Activated naive CD4-positive, alpha-beta T cell treated with anti-CD3 and anti-CD28 coated beads, Interleukin-2, amount 10 ng/mL, durations not matched to agents 7 days and 5 days (primary cell): ENCODE results near the gene FGGY.
"Not testable (repeated sequence)": the region's sequence is repeated elsewhere in the genome, so short reads cannot be mapped to it uniquely, and the experiment has no call there.

ENCODE experiments used
- CTCF ChIA-PET: fragments of 350-600 bp; sonication (Branson Sonifier 250); formaldehyde crosslinking; loops from one replicate; lab custom pipeline; 2021; ENCODE audit warnings: antibody characterized with exemption; lab: Charles Lee
- DNase-seq: peaks from one replicate; pipeline ENCODE4 v3.0.0-alpha.2; 2020
- H3K27ac Mint-ChIP-seq: one replicate; pipeline ENCODE4 v1.8.0; 2021; ENCODE audit warnings: mild to moderate bottlenecking, moderate library complexity, mixed read lengths
- H3K27me3 Mint-ChIP-seq: one replicate; pipeline ENCODE4 v1.8.0; 2021; ENCODE audit warnings: mild to moderate bottlenecking, mixed read lengths
- H3K36me3 Mint-ChIP-seq: one replicate; pipeline ENCODE4 v1.8.0; 2021; ENCODE audit warnings: mixed read lengths
- H3K4me1 Mint-ChIP-seq: one replicate; pipeline ENCODE4 v1.8.0; 2021; ENCODE audit warnings: mixed read lengths
- H3K4me3 Mint-ChIP-seq: one replicate; pipeline ENCODE4 v1.8.0; 2021; ENCODE audit warnings: mild to moderate bottlenecking, moderate library complexity, mixed read lengths
- H3K9me3 Mint-ChIP-seq: one replicate; pipeline ENCODE4 v1.8.0; 2021; ENCODE audit warnings: mixed read lengths

FGGY gene

DNA sequence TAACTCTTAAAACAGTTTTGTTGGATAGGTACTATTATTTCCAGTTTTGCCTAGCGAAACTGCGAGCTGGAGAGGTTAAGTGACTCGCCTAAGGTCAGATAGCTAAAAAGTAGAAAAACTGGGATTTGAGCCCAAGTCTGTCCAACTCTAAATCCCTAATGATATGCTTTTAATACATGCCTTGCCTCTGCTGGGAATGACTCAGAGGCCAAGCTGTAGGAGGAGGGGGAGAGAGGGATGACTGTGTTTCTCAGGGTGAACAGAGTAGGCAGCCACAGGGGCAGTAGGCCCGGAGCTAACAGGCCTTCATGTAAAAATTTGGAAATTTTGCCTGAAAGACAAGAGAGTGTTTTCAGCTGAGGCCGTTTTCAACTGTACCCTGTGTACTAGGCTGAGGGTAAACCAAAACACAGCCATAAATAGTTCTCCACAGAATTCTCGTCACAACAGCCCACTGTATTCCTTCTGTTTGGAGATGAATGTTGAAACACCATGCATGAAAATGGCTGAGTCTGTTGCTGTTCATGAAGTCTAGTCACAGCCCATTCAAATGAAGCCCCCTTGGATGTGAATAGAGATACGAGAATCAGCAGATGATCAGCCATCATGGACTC lies 410.4 kb downstream of the FGGY start:
- Mint-ChIP-seq H3K27me3 (peaks cover 3% of the 10 kb centered on the region), H3K27ac (no peak overlapping the region), H3K36me3 (no peaks in the 10 kb centered on the region), H3K4me3 (no peak overlapping the region), H3K9me3 (peaks cover 2% of the 10 kb centered on the region), H3K4me1 (no peaks in the 10 kb centered on the region)
- no peak for DNase-seq
- CTCF ChIA-PET: interaction anchor here (0.9 kb wide), 1 partner anchor 59 kb away, joined by 4 read pairs; no protein-coding TSS in a partner anchor

DNA sequence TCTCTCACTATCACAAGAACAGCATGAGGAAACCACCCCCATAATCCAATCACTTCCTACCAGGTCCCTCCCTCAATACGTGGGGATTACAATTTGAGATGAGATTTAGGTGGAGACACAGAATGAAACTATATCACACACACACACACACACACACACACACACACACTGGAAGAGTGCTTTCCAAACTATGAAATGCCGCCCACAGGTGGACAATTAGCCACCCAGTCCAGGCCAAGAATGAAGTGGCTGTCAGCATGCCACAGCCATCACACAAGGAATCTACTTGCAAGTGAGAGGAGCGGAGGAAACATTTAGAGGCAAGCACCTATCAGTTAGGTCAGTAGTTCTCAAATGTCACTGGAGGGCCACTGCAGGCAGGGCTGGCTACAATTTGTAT lies 412.4 kb downstream of the FGGY start:
- Mint-ChIP-seq H3K36me3 (no peaks in the 10 kb centered on the region), H3K4me3 (no peak overlapping the region)

DNA sequence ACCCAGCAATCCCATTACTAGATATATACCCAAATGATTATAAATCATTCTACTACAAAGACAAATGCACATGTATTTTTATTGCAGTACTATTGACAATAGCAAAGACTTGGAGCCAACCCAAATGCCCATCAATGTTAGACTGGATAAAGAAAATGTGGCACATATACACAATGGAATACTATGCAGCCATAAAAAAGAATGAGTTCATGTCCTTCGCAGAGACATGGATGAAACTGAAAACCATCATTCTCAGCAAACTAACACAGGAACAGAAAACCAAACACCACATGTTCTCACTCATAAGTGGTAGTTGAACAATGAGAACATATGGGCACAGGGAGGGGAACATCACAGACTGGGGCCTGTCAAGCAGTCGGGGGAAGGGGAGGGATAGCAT lies 414.0 kb downstream of the FGGY start:
- not testable (repeated sequence) for H3K27me3 Mint-ChIP-seq, H3K4me3 Mint-ChIP-seq

More for the DNA sequence above, 412.4 kb downstream of the FGGY start:
- peaks cover 3% of the 10 kb centered on the region for H3K27me3 Mint-ChIP-seq
- CTCF ChIA-PET: no interaction called here
- H3K4me1 Mint-ChIP-seq: no peaks in the 10 kb centered on the region
- no peak for DNase-seq
- no peak overlapping the region for H3K27ac Mint-ChIP-seq
- peaks cover 2% of the 10 kb centered on the region for H3K9me3 Mint-ChIP-seq

DNA sequence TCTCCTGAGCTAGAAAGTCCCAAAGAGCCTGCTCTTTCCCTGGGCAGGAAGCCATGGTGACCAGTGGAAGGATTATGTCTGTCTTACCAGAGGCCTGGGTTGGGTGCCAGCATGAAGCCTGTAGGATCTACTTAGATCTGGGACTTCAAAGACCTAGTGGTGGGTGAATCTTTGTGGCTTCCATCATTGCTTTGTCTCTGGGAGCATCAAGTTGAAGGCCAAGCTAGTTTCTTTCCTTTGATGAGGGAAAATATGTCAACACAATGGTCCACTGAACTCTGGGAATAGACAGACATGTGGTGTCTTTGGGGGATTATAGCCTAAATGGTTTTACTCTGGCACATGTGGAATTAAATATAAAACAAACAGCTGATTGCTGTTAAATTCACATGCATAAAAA lies 417.3 kb downstream of the FGGY start:
- Mint-ChIP-seq H3K4me1 (no peaks in the 10 kb centered on the region), H3K27me3 (no peaks in the 10 kb centered on the region), H3K4me3 (no peak overlapping the region), H3K27ac (no peak overlapping the region), H3K36me3 (no peaks in the 10 kb centered on the region), H3K9me3 (peaks cover 2% of the 10 kb centered on the region)
- DNase-seq: no peak
- CTCF ChIA-PET: interaction anchor here (0.9 kb wide), 1 partner anchor 15 kb away, joined by 4 read pairs; no protein-coding TSS in a partner anchor

More for the DNA sequence above, 414.0 kb downstream of the FGGY start:
- H3K9me3 Mint-ChIP-seq, CTCF ChIA-PET, H3K4me1 Mint-ChIP-seq, H3K36me3 Mint-ChIP-seq, DNase-seq, H3K27ac Mint-ChIP-seq: not testable (repeated sequence)

DNA sequence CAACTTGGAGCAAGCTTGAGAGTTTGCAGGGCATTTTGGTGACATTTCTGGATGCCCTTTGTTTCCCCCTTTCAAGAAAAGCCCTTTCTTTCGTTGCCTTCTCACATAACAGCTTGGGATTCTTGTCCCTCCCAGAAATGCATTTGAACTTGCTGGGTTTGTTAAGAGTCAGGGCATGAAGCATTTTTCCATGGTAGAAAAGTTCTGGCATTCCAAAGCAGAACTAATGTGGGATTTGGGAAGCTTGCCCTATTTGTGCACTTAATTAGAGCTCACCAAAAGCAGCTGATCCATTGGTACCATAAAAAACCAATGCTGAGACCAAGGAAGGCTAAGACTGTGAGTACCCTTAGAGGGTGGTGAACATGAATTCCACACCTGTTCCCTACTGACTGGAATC lies 418.1 kb downstream of the FGGY start:
- no peaks in the 10 kb centered on the region for H3K4me1 Mint-ChIP-seq
- CTCF ChIA-PET: no interaction called here
- no peaks in the 10 kb centered on the region for H3K27me3 Mint-ChIP-seq
- no peaks in the 10 kb centered on the region for H3K36me3 Mint-ChIP-seq
- no peak overlapping the region for H3K4me3 Mint-ChIP-seq
- no peak for DNase-seq
- H3K9me3 Mint-ChIP-seq: peaks cover 2% of the 10 kb centered on the region
- no peak overlapping the region for H3K27ac Mint-ChIP-seq

DNA sequence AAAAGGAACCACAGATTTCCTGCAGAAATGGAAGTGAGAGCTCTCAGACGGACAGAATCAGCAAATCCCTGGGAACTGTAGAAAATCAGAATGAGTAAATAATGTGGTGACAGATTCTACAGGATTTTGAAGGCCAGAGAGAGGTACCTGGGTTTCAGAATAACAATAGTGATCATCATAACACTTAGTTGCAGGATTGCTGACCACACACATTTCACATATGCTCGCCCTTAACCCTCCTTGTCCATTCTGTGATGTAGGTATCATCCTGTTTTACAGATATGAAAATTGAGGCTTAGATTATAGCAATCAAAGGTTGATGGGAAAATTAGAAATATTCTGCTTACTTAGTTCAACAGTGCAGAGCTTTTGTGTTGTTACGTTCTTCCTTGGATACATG lies 419.9 kb downstream of the FGGY start:
- H3K9me3 Mint-ChIP-seq: no peaks in the 10 kb centered on the region
- H3K27ac Mint-ChIP-seq: no peak overlapping the region
- no peak overlapping the region for H3K4me3 Mint-ChIP-seq
- no peaks in the 10 kb centered on the region for H3K27me3 Mint-ChIP-seq
- no peaks in the 10 kb centered on the region for H3K4me1 Mint-ChIP-seq
- CTCF ChIA-PET: interaction anchor here (1.1 kb wide), 1 partner anchor 975 kb away, joined by 3 read pairs; no protein-coding TSS in a partner anchor
- no peaks in the 10 kb centered on the region for H3K36me3 Mint-ChIP-seq
- no peak for DNase-seq

DNA sequence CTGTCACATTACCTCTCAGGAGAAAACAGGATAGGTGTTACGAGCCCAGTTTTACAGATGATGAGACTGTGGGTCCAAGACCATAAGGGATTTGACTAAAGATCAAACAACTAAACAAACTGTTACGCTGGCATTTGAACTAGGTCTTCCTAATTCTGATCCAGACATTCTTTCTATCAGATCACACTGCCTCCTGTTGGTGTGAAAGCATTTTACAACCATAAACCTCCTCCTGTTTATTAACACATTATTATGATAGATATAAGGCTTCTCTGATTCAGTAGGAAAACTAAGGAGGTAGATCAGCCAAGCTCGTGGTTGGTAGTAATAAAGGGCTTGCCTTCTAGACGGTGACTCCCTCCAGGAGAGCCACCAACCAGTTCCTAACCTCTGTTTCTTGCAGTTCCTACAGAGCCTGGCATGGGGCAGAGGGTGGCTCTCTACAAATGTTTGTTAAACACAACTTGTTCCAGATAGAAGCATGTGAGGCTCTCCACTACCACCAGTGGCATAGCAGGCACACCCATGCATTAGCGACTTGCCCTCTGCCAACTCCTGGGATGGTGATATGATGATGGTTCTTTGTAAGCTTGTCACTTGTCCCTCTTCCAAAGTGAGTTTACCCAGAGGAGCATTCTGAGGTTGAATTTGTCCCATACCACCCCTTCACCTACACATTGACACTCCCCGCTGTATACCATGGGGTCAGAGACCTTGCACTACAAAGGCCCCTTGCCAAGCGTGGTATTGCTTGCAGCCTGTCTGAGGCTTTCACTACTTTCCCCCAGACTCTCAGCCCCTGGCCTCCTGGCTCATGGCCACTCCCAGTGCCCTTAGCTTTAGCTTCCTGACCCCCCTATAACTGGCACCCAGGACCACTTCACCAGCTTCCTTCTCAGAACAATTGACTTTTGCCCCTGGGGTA lies 421.4 kb downstream of the FGGY start:
- no peaks in the 10 kb centered on the region for H3K27me3 Mint-ChIP-seq
- no peak overlapping the region for H3K27ac Mint-ChIP-seq
- H3K4me1 Mint-ChIP-seq: no peaks in the 10 kb centered on the region
- no peak for DNase-seq
- no peaks in the 10 kb centered on the region for H3K9me3 Mint-ChIP-seq
- H3K36me3 Mint-ChIP-seq: no peaks in the 10 kb centered on the region
- CTCF ChIA-PET: interaction anchor here (0.5 to 1.4 kb wide), 6 partner anchors 12 to 41 kb away, joined by 3 read pairs; no protein-coding TSS in a partner anchor
- H3K4me3 Mint-ChIP-seq: no peak overlapping the region

DNA sequence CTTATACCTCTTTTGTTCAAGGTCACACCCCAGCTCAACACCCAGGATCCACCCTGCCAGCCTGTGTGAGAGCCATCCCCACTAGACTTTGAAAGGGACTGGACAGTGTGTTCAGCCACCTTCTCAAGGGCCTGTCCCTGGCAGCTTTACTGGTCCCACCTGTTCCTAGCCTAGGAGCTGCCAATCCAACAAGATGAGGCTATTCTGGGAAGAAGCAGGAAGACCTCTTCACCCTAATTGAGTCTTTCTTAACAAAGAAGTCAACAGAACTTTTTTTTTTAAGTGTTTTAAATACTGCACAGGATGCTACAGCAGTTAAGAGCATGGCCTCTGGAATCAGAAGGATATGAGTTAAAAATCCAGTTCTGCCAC lies 422.1 kb downstream of the FGGY start:
- no peaks in the 10 kb centered on the region for H3K4me1 Mint-ChIP-seq
- CTCF ChIA-PET: interaction anchor here (0.5 to 1.1 kb wide), 5 partner anchors 13 to 40 kb away, joined by 3 read pairs; no protein-coding TSS in a partner anchor
- no peak overlapping the region for H3K27ac Mint-ChIP-seq
- no peaks in the 10 kb centered on the region for H3K9me3 Mint-ChIP-seq
- H3K4me3 Mint-ChIP-seq: no peak overlapping the region
- no peak for DNase-seq
- H3K27me3 Mint-ChIP-seq: no peaks in the 10 kb centered on the region
- no peaks in the 10 kb centered on the region for H3K36me3 Mint-ChIP-seq

DNA sequence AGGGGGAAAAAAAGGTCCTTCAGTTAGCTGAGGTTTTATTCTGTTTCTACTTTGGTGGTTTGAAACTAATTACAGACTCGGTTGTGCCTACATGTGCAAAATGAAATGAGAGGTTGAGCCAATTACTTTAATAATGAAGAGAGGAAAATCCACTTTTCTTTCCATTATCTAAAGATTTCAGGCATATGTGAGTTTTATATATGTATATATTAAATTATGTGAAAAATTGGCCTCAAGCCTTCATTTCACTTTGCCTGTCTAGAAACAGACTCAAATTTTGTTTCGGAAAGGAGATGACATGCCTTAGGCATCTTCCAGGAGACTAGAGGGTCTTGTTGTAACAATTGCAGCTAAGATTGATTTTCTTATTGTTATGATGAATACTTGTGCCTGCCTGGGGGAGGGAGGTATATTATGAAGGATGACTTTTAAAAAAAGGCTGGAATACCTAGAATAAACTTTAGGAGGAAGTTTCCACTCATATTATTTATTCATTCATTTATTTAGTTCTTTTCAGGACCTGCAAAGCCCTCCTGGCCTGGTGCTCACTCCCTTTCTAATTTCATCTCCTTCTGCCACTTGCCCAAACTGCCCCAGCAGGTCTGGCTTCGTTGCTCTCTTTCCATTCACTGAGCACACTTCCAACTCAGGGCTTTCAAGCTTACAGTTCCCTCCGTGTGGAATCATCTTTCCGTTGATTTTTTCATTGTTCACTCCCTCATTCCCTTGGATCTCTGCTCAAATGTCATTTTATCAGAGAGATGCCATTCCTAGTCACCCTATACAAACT lies 423.6 kb downstream of the FGGY start:
- no peak overlapping the region for H3K4me3 Mint-ChIP-seq
- DNase-seq: no peak
- CTCF ChIA-PET: interaction anchor here (1.3 kb wide), 1 partner anchor 227 kb away, joined by 3 read pairs; no protein-coding TSS in a partner anchor
- no peaks in the 10 kb centered on the region for H3K4me1 Mint-ChIP-seq
- no peaks in the 10 kb centered on the region for H3K27me3 Mint-ChIP-seq
- peaks cover 2% of the 10 kb centered on the region for H3K36me3 Mint-ChIP-seq
- no peaks in the 10 kb centered on the region for H3K9me3 Mint-ChIP-seq
- no peak overlapping the region for H3K27ac Mint-ChIP-seq

DNA sequence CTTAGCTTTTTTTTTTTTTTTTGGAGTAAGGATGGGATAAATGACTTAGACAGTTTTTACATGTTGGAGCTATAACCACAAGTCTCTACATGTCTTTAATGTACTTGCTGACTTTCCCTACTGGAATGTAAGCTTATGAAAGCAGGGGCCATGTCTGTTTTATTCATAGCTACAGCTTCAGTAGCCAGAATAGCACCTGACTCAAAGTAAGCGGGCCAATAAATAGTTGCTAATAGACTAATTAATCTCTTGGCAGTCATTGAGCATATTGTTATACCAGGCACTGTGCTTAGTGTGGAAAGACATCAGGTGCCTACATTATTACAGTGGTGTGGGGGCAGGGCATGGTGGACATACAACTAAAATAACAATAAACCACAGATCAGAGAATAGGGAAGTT lies 433.4 kb downstream of the FGGY start:
- H3K36me3 Mint-ChIP-seq: no peaks in the 10 kb centered on the region
- CTCF ChIA-PET: interaction anchor here (1.5 kb wide), 1 partner anchor 12 kb away, joined by 3 read pairs; no protein-coding TSS in a partner anchor
- no peak overlapping the region for H3K27ac Mint-ChIP-seq
- no peaks in the 10 kb centered on the region for H3K27me3 Mint-ChIP-seq
- no peak overlapping the region for H3K4me3 Mint-ChIP-seq
- H3K9me3 Mint-ChIP-seq: no peaks in the 10 kb centered on the region
- peaks cover 19% of the 10 kb centered on the region for H3K4me1 Mint-ChIP-seq
- no peak for DNase-seq

DNA sequence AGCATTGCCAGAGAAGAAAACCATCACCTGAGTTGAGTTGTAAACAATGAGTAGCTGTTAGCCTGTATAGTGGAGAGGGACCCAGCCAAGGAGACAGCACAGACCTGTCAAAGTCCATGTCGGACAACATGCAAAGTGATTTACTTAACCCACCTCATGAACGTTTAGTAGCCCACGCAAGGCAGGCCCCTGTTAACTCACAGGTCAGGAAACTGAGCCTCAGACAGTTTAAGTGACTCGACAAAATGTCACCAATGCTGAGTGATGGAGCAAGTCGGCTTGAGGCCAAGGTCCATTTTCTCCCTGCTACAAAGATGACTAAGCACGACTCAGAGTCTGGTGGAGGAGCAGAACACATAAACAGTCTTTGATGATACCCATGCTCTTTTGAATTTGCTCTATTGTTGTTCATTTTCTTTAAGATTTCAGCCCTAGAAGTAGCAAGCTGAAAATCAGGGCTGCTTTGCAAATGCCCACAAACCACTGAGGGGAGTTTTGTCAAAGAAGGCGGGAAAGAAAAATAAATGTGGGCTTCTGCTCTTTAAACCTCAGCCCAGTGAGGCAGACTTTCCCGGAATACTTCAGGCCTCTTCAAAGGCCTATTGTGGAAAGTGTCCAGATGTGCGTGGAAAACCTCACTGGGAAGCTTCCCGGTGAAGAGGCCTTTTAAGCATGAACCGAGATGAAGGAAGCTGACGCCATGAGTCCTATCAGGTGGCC lies 434.0 kb downstream of the FGGY start:
- Mint-ChIP-seq H3K9me3 (no peaks in the 10 kb centered on the region), H3K27me3 (no peaks in the 10 kb centered on the region), H3K36me3 (no peaks in the 10 kb centered on the region), H3K4me1 (peaks cover 19% of the 10 kb centered on the region), H3K27ac (no peak overlapping the region), H3K4me3 (no peak overlapping the region)
- CTCF ChIA-PET: interaction anchor here (1.5 kb wide), 2 partner anchors 13 to 32 kb away, joined by 3 to 6 read pairs; no protein-coding TSS in a partner anchor
- no peak for DNase-seq

DNA sequence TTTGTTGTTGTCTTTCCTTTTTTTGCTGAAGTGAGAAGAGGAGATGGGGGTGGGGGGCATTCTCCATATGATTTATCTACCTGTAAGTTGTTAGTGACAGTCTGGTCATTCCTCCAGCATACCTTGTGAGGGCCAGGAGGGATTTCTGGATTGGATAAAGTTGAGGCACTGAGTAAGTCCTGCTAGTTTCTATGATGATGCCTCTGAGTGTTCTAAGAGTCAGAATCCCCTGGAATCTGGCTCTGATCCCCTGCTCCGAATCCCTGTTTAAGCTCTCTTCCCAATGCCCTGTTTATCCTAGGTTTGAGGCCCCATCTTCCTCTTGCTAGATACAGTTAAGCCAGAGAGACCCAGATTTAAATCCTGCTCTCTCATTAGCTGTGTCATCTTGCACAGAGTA lies 434.7 kb downstream of the FGGY start:
- H3K4me3 Mint-ChIP-seq: no peak overlapping the region
- CTCF ChIA-PET: interaction anchor here (1.3 to 1.5 kb wide), 3 partner anchors 13 to 32 kb away, joined by 3 to 6 read pairs (median 3); no protein-coding TSS in a partner anchor
- no peak overlapping the region for H3K27ac Mint-ChIP-seq
- no peaks in the 10 kb centered on the region for H3K27me3 Mint-ChIP-seq
- peaks cover 7% of the 10 kb centered on the region for H3K36me3 Mint-ChIP-seq
- H3K4me1 Mint-ChIP-seq: peaks cover 19% of the 10 kb centered on the region
- DNase-seq: no peak
- peaks cover 7% of the 10 kb centered on the region for H3K9me3 Mint-ChIP-seq

DNA sequence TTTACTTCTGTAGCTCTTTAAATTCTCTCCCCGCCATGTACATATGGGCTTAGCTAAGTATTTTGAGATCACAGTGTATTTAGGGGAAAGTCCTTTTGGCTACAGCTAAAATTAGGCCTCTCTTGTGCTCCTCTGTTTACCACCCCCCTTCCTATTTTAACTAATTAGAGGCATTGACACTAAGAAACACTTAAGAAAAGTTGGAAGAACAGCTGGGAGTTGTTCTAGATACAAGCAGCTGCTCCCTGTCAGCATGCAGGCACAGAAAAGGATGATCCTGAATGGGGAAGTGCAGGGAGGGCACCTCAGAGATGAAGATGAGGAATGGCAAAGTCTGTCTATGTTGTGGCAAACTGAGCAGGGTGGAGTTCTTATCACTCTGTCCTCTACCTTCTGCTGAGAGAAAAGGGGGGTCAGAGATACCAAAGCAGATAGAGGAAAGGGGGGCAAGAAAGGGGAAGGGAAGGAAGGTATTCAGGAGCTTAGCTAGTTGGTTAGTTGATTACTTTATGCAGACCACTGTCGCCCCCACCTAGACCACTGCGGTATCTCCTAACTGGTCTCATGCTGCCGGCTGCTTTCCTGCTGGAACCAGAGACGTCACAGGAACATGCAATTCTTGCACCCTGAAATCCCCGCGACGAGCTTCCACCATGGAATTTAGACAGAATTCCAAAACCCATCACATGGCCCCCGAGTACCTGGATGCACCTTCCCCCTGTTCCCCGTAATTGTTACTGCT lies 435.5 kb downstream of the FGGY start:
- peaks cover 19% of the 10 kb centered on the region for H3K4me1 Mint-ChIP-seq
- peaks cover 8% of the 10 kb centered on the region for H3K9me3 Mint-ChIP-seq
- H3K36me3 Mint-ChIP-seq: peaks cover 7% of the 10 kb centered on the region
- no peaks in the 10 kb centered on the region for H3K27me3 Mint-ChIP-seq
- H3K4me3 Mint-ChIP-seq: no peak overlapping the region
- DNase-seq: no peak
- no peak overlapping the region for H3K27ac Mint-ChIP-seq
- CTCF ChIA-PET: interaction anchor here (0.8 to 1.5 kb wide), 3 partner anchors 11 to 33 kb away, joined by 3 to 6 read pairs (median 3); no protein-coding TSS in a partner anchor
